Right atrium auricular region (tissue), 2 donors: Measurements from ENCODE around the gene OR5B3. TPM values are rescaled to one million over a fixed set of nuclear protein-coding genes. Genes with fewer than 3 reads are reported as not detected.

ENCODE experiments used
- DNase-seq: peaks from one replicate; pipeline ENCODE4 v3.0.0-alpha.2; 2019; ENCODE audit warnings: low spot score
- H3K27ac ChIP-seq, 2 donors: fragments of 200-600 bp; sonication (generic); 1 replicate in 1 of 2; 2 replicates in 1 of 2; pipeline ENCODE4 v1.5.1; 2016 to 2019
- H3K27me3 ChIP-seq, 2 donors: fragments of 200-600 bp; sonication (generic); one replicate each; pipeline versions ENCODE4 v1.5.1 to v1.6.0; 2017 to 2019
- H3K36me3 ChIP-seq: fragments of 200-600 bp; sonication (generic); one replicate; pipeline ENCODE4 v1.5.1; 2016
- H3K4me1 ChIP-seq, 2 donors: fragments of 200-600 bp; sonication (generic); one replicate each; pipeline versions ENCODE4 v1.5.1 to v1.6.0; 2017 to 2019
- H3K4me3 ChIP-seq, 2 donors: fragments of 200-600 bp; sonication (generic); 1 replicate in 1 of 2; 2 replicates in 1 of 2; pipeline ENCODE4 v1.5.1; 2017 to 2019; ENCODE audit warnings: mild to moderate bottlenecking in 1 of 2, moderate library complexity in 1 of 2
- H3K9me3 ChIP-seq, 2 donors: fragments of 200-600 bp; sonication (generic); one replicate each; pipeline ENCODE4 v1.5.1; 2019
- total RNA-seq, 2 donors: library from RNA; depleted of rRNA; stranded (reverse); fragments of >200 nt; gene quantifications; one replicate each; pipeline ENCODE4 v1.1.0, GENCODE V29; 2016
- TF ChIP-seq, protein P1 (sequence below), 2 donors: fragments of 200-600 bp; sonication (generic); IDR thresholded peaks; one replicate each; pipeline ENCODE4 v1.5.1; 2019; ENCODE audit warnings: antibody characterized with exemption in 2 of 2

OR5B3 gene
- not detected for total RNA-seq

DNA sequence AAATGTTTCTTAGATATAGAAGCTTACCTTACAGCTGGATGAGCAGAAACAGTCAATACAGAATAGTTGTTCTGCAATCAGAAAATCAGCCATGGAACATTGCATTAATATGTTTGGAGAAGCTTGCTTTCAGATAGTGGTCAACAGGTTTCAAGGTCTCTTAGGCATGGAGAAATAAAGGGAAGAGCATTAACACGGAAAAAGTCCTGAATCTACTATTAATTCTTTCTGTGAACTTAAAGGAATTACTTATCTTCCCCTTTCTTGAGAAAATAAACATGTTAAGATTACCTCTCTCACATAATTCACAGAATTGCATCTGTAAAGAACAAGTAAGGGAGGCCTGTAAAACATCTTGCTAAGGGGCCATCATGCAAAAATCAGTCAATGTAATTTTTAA, at the start of gene OR5B3:
Gene OR5B3 (minus strand): TSS at position 101 of the 400 bp plus-strand sequence. CDS start 3,465 bp downstream, outside the sequence.
- Histone ChIP-seq H3K36me3 (no peaks in the 10 kb centered on the region), H3K4me1 (no peaks in the 10 kb centered on the region), H3K9me3 (peaks cover 11 to 50% of the 10 kb centered on the region in 2 donors)

DNA sequence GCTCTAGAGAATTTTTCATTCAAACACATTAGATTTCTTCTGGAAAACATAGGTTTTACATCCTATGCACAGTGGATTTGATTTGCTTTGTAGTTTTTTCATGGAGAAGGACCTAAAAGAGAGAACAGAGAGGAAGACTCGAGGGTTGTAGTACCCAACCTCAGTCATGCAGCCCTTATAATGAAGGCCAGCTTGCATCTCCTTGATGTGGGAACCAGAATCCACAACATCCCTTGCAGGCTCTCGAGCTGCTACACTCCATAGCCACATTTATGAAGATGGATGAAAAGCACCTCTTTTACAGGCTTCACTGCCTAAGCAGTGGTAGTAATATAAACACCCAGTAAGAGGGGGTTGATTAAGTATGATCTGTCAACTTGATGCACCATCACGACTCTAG, 44.9 kb upstream of the OR5B3 start:
- TF ChIP-seq, protein P1, sequence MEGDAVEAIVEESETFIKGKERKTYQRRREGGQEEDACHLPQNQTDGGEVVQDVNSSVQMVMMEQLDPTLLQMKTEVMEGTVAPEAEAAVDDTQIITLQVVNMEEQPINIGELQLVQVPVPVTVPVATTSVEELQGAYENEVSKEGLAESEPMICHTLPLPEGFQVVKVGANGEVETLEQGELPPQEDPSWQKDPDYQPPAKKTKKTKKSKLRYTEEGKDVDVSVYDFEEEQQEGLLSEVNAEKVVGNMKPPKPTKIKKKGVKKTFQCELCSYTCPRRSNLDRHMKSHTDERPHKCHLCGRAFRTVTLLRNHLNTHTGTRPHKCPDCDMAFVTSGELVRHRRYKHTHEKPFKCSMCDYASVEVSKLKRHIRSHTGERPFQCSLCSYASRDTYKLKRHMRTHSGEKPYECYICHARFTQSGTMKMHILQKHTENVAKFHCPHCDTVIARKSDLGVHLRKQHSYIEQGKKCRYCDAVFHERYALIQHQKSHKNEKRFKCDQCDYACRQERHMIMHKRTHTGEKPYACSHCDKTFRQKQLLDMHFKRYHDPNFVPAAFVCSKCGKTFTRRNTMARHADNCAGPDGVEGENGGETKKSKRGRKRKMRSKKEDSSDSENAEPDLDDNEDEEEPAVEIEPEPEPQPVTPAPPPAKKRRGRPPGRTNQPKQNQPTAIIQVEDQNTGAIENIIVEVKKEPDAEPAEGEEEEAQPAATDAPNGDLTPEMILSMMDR (IDR thresholded peaks at IDR 0.05) = no peak

More for the DNA sequence above, at the start of gene OR5B3:
- TF ChIP-seq, protein P1 (IDR thresholded peaks at IDR 0.05) = no peak
- no peaks in the 10 kb centered on the region for H3K27me3 ChIP-seq
- no peak within 1 kb of the TSS for H3K27ac ChIP-seq
- no peak for DNase-seq
- no peak within 1 kb of the TSS for H3K4me3 ChIP-seq

DNA sequence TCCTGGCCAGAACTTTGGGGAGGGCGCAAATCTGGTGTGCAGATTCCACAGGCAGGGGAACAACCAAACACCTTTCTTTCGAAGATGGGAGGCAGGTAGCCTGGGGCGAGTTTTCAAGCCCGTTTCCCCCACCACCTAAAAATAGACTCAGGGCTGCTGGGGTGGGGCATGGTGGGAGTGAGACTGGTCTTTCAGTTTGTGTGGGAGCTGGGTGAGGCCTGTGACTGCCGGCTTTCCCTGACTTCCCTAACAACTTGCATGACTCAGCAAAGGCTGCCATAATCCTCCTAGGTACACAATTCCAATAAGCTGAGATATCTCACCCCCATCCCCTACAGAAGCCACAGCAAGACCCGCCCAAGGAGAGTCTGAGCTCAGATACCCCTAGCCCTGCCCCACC, 39.6 kb upstream of the OR5B3 start:
- H3K9me3 ChIP-seq = peaks cover 0 to 42% of the 10 kb centered on the region in 2 donors
- no peak overlapping the region for H3K27ac ChIP-seq
- H3K36me3 ChIP-seq = no peaks in the 10 kb centered on the region
- H3K27me3 ChIP-seq = no peaks in the 10 kb centered on the region
- H3K4me3 ChIP-seq = no peak overlapping the region
- DNase-seq = no peak
- H3K4me1 ChIP-seq = no peaks in the 10 kb centered on the region
- TF ChIP-seq, protein P1 (IDR thresholded peaks at IDR 0.05) = no peak

More for the DNA sequence above, 44.9 kb upstream of the OR5B3 start:
- H3K36me3 ChIP-seq = no peaks in the 10 kb centered on the region
- H3K27me3 ChIP-seq = no peaks in the 10 kb centered on the region
- no peak for DNase-seq
- H3K9me3 ChIP-seq = peaks cover 0 to 14% of the 10 kb centered on the region in 2 donors
- H3K4me3 ChIP-seq = no peak overlapping the region
- H3K4me1 ChIP-seq = no peaks in the 10 kb centered on the region
- H3K27ac ChIP-seq = no peak overlapping the region

DNA sequence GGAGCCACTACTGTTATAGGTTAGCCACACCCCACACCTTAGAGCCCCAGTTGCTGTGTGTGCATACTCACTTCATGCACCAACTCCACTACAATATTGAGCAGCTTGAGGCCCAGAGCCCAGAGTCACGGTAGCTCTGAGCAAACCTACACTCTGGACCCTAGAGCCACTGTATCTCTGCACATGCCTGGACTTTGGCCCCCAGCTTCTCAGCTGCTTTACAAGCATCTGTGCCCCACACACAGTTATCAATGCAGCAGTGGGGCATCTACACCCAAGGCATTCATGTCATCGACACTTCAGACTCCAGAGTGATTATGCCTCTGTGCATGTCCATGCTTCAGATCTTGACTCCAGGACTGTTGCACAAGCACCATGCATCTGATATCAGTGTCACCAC, 37.6 kb upstream of the OR5B3 start:
- Histone ChIP-seq H3K36me3 (no peaks in the 10 kb centered on the region), H3K27ac (no peak overlapping the region), H3K4me1 (no peaks in the 10 kb centered on the region), H3K4me3 (no peak overlapping the region), H3K9me3 (peaks cover 0 to 42% of the 10 kb centered on the region in 2 donors), H3K27me3 (no peaks in the 10 kb centered on the region)
- TF ChIP-seq, protein P1 (IDR thresholded peaks at IDR 0.05) = no peak
- no peak for DNase-seq

DNA sequence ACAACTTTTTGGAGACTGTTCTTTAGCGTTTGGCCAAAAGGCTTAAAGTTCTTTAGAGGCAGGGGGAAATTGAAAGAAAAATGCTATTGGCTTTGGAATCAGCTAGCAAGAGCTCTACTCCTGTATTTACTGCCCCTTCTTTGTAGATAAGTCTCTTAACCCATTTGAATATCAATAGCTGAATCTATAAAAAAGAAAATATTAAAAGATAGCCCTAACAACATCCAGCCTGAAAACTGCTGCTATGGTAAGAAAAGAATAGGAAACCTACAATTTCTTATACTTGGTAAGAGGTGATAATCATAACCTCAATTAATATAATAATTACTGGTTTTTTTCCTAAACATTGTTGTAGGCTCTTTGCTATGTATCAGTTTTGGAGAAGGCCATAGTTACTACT, 35.5 kb upstream of the OR5B3 start, which contains the start of gene OR5B12:
Gene OR5B12 (minus strand): TSS at position 101 of the 400 bp plus-strand sequence. CDS start 2,085 bp downstream, outside the sequence.
- Histone ChIP-seq H3K36me3 (no peaks in the 10 kb centered on the region), H3K4me3 (no peak within 1 kb of the TSS), H3K4me1 (no peaks in the 10 kb centered on the region), H3K9me3 (peaks cover 0 to 38% of the 10 kb centered on the region in 2 donors), H3K27ac (no peak within 1 kb of the TSS), H3K27me3 (no peaks in the 10 kb centered on the region)
- no peak for DNase-seq
- TF ChIP-seq, protein P1 (IDR thresholded peaks at IDR 0.05) = no peak

DNA sequence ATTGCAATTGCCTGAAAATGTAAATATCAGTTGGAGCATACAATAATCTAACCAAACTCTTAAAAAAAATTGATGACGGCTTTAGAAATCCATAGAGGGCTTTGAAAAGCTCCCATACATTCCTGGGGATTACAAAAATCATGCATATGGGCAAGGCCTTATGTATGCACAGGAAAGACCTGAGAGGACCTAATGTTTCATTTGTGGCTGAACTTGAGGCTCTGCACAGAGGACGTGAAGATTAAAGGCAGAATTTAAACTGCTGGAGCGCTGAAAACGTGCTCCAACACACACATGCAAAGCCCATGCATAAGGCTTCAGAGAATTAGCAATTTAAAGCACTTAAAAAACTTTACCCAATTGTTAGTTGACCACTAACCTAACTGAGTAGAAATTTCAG, 31.8 kb upstream of the OR5B3 start:
- Histone ChIP-seq H3K36me3 (no peaks in the 10 kb centered on the region), H3K27ac (no peak overlapping the region), H3K4me1 (no peaks in the 10 kb centered on the region), H3K4me3 (no peak overlapping the region), H3K9me3 (peaks cover 0 to 12% of the 10 kb centered on the region in 2 donors), H3K27me3 (no peaks in the 10 kb centered on the region)
- TF ChIP-seq, protein P1 (IDR thresholded peaks at IDR 0.05) = no peak
- no peak for DNase-seq
